ENCODE measurements around the gene AAK1.
A peak's percentile ranks its signal among the peaks of the same experiment; 100 is the strongest.

The AAK1 gene

DNA sequence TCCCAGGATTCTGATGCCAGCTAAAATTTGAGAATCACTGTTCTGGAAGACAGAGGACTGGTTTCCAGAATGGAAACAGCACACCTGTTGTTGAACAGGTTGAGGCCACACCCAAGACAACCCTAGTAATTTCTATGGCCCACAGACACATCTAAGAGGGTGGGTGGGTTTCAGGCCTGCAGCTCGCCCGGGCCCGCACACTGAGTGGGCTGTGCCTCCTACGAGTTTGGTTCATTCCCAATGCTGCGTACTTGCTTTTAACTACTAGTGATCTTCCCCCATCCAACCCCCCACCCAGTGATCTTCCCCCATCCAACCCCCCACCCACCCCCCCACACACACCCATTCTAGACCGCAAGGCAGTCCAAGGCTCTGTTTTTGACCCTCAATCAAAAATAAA, 205.0 kb downstream of the AAK1 start:
- H4K20me1 ChIP-seq (ENCODE audit: low read depth, low read length), result no peaks in the 10 kb centered on the region
- no peak overlapping the region for H3K4me3 ChIP-seq (ENCODE audit: insufficient read depth, low read length, poor library complexity, severe bottlenecking)
- H3K36me3 ChIP-seq (ENCODE audit: low read length), result no peaks in the 10 kb centered on the region
- peak overlapping the region; percentile 100 for H2AFZ ChIP-seq (ENCODE audit: low read depth, low read length, severe bottlenecking)
- H3K79me2 ChIP-seq (ENCODE audit: insufficient read depth, low read length), result 0 out of 2 replicates have a peak, but pooled peaks cover 7% of the 10 kb centered on the region
- H3K9me3 ChIP-seq (ENCODE audit: insufficient read depth, low read length), result no peaks in the 10 kb centered on the region
- no peak overlapping the region for H3K27ac ChIP-seq (ENCODE audit: low read depth, low read length)
- no peak overlapping the region for H3K9ac ChIP-seq (ENCODE audit: low read length)
- no peak for TF ChIP-seq EZH2phosphoT487 (conservative IDR thresholded peaks at IDR 0.05; ENCODE audit: low read length)
- TF ChIP-seq, protein P1, sequence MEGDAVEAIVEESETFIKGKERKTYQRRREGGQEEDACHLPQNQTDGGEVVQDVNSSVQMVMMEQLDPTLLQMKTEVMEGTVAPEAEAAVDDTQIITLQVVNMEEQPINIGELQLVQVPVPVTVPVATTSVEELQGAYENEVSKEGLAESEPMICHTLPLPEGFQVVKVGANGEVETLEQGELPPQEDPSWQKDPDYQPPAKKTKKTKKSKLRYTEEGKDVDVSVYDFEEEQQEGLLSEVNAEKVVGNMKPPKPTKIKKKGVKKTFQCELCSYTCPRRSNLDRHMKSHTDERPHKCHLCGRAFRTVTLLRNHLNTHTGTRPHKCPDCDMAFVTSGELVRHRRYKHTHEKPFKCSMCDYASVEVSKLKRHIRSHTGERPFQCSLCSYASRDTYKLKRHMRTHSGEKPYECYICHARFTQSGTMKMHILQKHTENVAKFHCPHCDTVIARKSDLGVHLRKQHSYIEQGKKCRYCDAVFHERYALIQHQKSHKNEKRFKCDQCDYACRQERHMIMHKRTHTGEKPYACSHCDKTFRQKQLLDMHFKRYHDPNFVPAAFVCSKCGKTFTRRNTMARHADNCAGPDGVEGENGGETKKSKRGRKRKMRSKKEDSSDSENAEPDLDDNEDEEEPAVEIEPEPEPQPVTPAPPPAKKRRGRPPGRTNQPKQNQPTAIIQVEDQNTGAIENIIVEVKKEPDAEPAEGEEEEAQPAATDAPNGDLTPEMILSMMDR (IDR thresholded peaks at IDR 0.05; ENCODE audit: insufficient read depth, low read length, poor library complexity, severe bottlenecking), result no peak
- 0 out of 2 replicates have a peak, but pooled peaks cover 3% of the 10 kb centered on the region for H3F3A ChIP-seq (ENCODE audit: insufficient read depth)
- no peaks in the 10 kb centered on the region for H3K9me2 ChIP-seq (replicated peaks; ENCODE audit: insufficient read depth, low read length)
- H3K27me3 ChIP-seq (ENCODE audit: low read length), result no peaks in the 10 kb centered on the region
- H3K4me2 ChIP-seq (ENCODE audit: low read depth, low read length, poor library complexity, severe bottlenecking), result no peak overlapping the region

DNA sequence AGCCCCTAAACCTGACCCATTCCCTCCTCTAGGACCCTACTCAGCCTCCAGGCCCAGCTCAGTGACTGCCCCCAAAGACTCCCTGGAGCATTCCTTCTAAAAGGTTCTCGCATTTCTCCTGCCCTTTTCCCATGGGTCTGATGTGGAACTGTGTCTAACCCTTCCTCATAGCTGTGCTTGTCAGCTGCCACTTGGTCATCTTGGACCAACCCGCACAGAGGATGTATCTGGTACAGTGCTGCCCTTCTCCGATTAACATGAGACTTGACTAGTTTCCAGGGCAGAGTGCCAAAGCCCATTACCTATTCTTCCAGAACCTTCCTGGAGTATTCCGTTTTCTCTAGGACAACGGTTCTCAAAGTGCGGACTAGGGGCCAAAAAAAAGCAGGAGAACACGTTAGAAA, 205.8 kb downstream of the AAK1 start:
- H3F3A ChIP-seq (ENCODE audit: insufficient read depth), result 0 out of 2 replicates have a peak, but pooled peaks cover 3% of the 10 kb centered on the region
- peak overlapping the region; percentile 100 for H2AFZ ChIP-seq (ENCODE audit: low read depth, low read length, severe bottlenecking)
- peak overlapping the region; percentile 71 for H3K4me3 ChIP-seq (ENCODE audit: insufficient read depth, low read length, poor library complexity, severe bottlenecking)
- H3K27me3 ChIP-seq (ENCODE audit: low read length), result no peaks in the 10 kb centered on the region
- peak overlapping the region; percentile 82 for H3K9ac ChIP-seq (ENCODE audit: low read length)
- no peaks in the 10 kb centered on the region for H4K20me1 ChIP-seq (ENCODE audit: low read depth, low read length)
- TF ChIP-seq, protein P1 (IDR thresholded peaks at IDR 0.05; ENCODE audit: insufficient read depth, low read length, poor library complexity, severe bottlenecking), result no peak
- TF ChIP-seq EZH2phosphoT487 (conservative IDR thresholded peaks at IDR 0.05; ENCODE audit: low read length), result no peak
- H3K36me3 ChIP-seq (ENCODE audit: low read length), result no peaks in the 10 kb centered on the region
- no peaks in the 10 kb centered on the region for H3K9me2 ChIP-seq (replicated peaks; ENCODE audit: insufficient read depth, low read length)
- peak overlapping the region; percentile 79 for H3K4me2 ChIP-seq (ENCODE audit: low read depth, low read length, poor library complexity, severe bottlenecking)
- 0 out of 2 replicates have a peak, but pooled peaks cover 7% of the 10 kb centered on the region for H3K79me2 ChIP-seq (ENCODE audit: insufficient read depth, low read length)
- peak overlapping the region; percentile 2; the same call in 1 of the 2 replicates for H3K27ac ChIP-seq (ENCODE audit: low read depth, low read length)
- H3K9me3 ChIP-seq (ENCODE audit: insufficient read depth, low read length), result no peaks in the 10 kb centered on the region

DNA sequence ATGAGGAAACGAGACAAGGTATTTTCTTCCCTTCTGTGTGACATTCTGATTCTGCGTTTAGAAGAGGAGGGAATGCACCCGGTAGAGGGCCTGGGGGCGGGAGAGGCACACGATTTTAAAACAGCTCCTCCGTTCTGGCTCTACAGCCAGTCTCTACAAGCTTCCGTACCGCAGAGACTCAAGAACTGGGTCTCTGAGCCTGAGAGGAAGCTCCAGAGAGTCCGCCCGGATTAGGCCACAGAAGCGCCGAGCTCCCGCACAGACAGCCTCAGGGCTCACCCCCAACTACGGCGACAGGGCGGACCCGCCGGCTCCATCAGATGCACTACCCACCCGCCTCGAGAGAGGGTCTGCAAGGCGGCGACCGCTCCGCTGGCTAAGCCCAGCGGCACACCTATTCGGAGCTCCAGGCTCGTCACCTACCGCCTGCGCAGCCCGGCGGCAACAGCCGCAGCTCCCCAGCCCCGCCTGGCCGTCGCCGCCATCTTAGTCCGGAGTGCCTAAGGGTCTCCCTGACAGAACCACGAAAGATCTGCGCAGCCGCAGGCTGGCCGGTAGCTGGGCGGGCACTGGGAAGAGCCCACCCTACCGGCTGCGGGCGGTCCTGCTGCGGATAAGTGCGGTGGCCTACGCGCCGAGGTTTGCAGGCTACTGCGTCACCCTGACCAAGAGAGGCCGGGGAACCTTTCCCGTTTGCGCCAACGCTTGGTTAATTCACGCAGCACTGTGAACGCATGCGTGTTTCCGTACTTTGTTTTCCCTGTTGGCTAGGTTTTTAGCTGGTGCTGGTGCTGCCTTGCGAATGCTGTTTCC, 206.4 kb downstream of the AAK1 start, which contains the start of gene NFU1:
Gene NFU1, minus strand, starts transcription at position 498 of the 813 bp plus-strand sequence. Its CDS starts 13 bp downstream, at position 485.
- Histone ChIP-seq H4K20me1 (ENCODE audit: low read depth, low read length) (no peaks in the 10 kb centered on the region), H3K27ac (ENCODE audit: low read depth, low read length) (peak within 1 kb of the TSS; percentile 70), H3K36me3 (ENCODE audit: low read length) (no peaks in the 10 kb centered on the region), H3K9me3 (ENCODE audit: insufficient read depth, low read length) (no peaks in the 10 kb centered on the region), H3K9ac (ENCODE audit: low read length) (peak within 1 kb of the TSS; percentile 82), H3K4me2 (ENCODE audit: low read depth, low read length, poor library complexity, severe bottlenecking) (peak within 1 kb of the TSS; percentile 79), H3F3A (ENCODE audit: insufficient read depth) (0 out of 2 replicates have a peak, but pooled peaks cover 3% of the 10 kb centered on the region), H3K9me2 (replicated peaks; ENCODE audit: insufficient read depth, low read length) (no peaks in the 10 kb centered on the region), H3K27me3 (ENCODE audit: low read length) (no peaks in the 10 kb centered on the region), H2AFZ (ENCODE audit: low read depth, low read length, severe bottlenecking) (peak within 1 kb of the TSS; percentile 100), H3K4me3 (ENCODE audit: insufficient read depth, low read length, poor library complexity, severe bottlenecking) (peak within 1 kb of the TSS; percentile 71), H3K79me2 (ENCODE audit: insufficient read depth, low read length) (0 out of 2 replicates have a peak, but pooled peaks cover 7% of the 10 kb centered on the region)
- TF ChIP-seq, protein P1 (IDR thresholded peaks at IDR 0.05; ENCODE audit: insufficient read depth, low read length, poor library complexity, severe bottlenecking), result peak; percentile 20
- TF ChIP-seq EZH2phosphoT487 (conservative IDR thresholded peaks at IDR 0.05; ENCODE audit: low read length), result no peak
